Brain microvascular endothelial cell (primary cell): Measurements from ENCODE around the gene ELOVL6.

Source experiments
- DNase-seq: peaks from one replicate; pipeline ENCODE4 v3.0.0-alpha.2; 2020
- H3K27ac ChIP-seq: fragments of 250-450 bp; sonication (Bioruptor Pico); 2 replicates; pipeline ENCODE4 v1.5.1; 2020; ENCODE audit warnings: mild to moderate bottlenecking, moderate library complexity
- H3K27me3 ChIP-seq: fragments of 250-450 bp; sonication (Bioruptor Pico); replicated peaks from 2 replicates; pipeline ENCODE4 v1.5.1; 2020; ENCODE audit warnings: mild to moderate bottlenecking
- H3K36me3 ChIP-seq: fragments of 250-450 bp; sonication (Bioruptor Pico); replicated peaks from 2 replicates; pipeline ENCODE4 v1.5.1; 2020; ENCODE audit warnings: mild to moderate bottlenecking
- H3K4me3 ChIP-seq: 2 replicates; pipeline ENCODE4 v1.5.1; 2011; ENCODE audit warnings: low read depth, mild to moderate bottlenecking, control low read depth, low read length, moderate library complexity
- CTCF ChIP-seq: IDR thresholded peaks from 2 replicates; pipeline ENCODE4 v1.5.1; 2011; ENCODE audit warnings: low read depth, mild to moderate bottlenecking, moderate library complexity, low read length, control low read depth, inconsistent platforms; ENCODE audit errors: missing control alignments
- in situ Hi-C: cut with HindIII; loops from 2 replicates; pipeline ENCODE4 v1.10.0; 2017; ENCODE audit warnings: low sequenced_read_pairs, low pct_ligation_motif_present

Gene ELOVL6

GRCh38 chr4:110139111-110139510, 59.3 kb downstream of the ELOVL6 start:
- TF ChIP-seq CTCF, result no peak
- in situ Hi-C loops, result no loop called here
- Histone ChIP-seq H3K27me3 (no peaks in the 10 kb centered on the region), H3K27ac (no peak overlapping the region), H3K36me3 (no peaks in the 10 kb centered on the region), H3K4me3 (no peak overlapping the region)
- no peak for DNase-seq

GRCh38 chr4:110138551-110138950, 59.9 kb downstream of the ELOVL6 start:
- no peak overlapping the region for H3K27ac ChIP-seq
- H3K36me3 ChIP-seq, result no peaks in the 10 kb centered on the region
- no peak for DNase-seq
- no peak overlapping the region for H3K4me3 ChIP-seq
- no peaks in the 10 kb centered on the region for H3K27me3 ChIP-seq
- in situ Hi-C loops, result no loop called here
- TF ChIP-seq CTCF, result no peak

GRCh38 chr4:110137829-110138228, 60.6 kb downstream of the ELOVL6 start:
- no peaks in the 10 kb centered on the region for H3K27me3 ChIP-seq

GRCh38 chr4:110135523-110135922, 62.9 kb downstream of the ELOVL6 start:
- Histone ChIP-seq H3K4me3 (no peak overlapping the region), H3K27ac (no peak overlapping the region), H3K27me3 (no peaks in the 10 kb centered on the region), H3K36me3 (no peaks in the 10 kb centered on the region)
- no peak for TF ChIP-seq CTCF
- DNase-seq, result peak; percentile 14
- in situ Hi-C loops, result no loop called here

More at GRCh38 chr4:110137829-110138228, 60.6 kb downstream of the ELOVL6 start:
- Histone ChIP-seq H3K36me3 (no peaks in the 10 kb centered on the region), H3K4me3 (no peak overlapping the region), H3K27ac (no peak overlapping the region)
- in situ Hi-C loops, result no loop called here
- no peak for DNase-seq
- no peak for TF ChIP-seq CTCF

GRCh38 chr4:110135076-110135475, 63.3 kb downstream of the ELOVL6 start:
- no peak for TF ChIP-seq CTCF
- Histone ChIP-seq H3K27ac (no peak overlapping the region), H3K4me3 (no peak overlapping the region), H3K36me3 (no peaks in the 10 kb centered on the region), H3K27me3 (no peaks in the 10 kb centered on the region)
- in situ Hi-C loops, result no loop called here
- DNase-seq, result no peak

GRCh38 chr4:110134269-110134869, 64.0 kb downstream of the ELOVL6 start:
- in situ Hi-C loops, result no loop called here
- no peak overlapping the region for H3K27ac ChIP-seq
- no peaks in the 10 kb centered on the region for H3K36me3 ChIP-seq
- no peak overlapping the region for H3K4me3 ChIP-seq
- no peaks in the 10 kb centered on the region for H3K27me3 ChIP-seq
- no peak for DNase-seq
- no peak for TF ChIP-seq CTCF
